Chondrocyte (in vitro differentiated cells): ENCODE data around the gene RCAN2. TPM values are rescaled to one million over a fixed set of nuclear protein-coding genes. Genes with fewer than 3 reads are reported as not detected.

Experiments used
- DNase-seq: peaks from one replicate; pipeline ENCODE4 v3.0.0; 2021; ENCODE audit warnings: mixed read lengths, low spot score
- H3K27ac Mint-ChIP-seq: one replicate; pipeline ENCODE4 v1.8.0; 2021; ENCODE audit warnings: mild to moderate bottlenecking, moderate library complexity, mixed read lengths; ENCODE audit not compliant: unreplicated experiment
- H3K27me3 Mint-ChIP-seq: 2 replicates; pipeline ENCODE4 v1.8.0; 2021; ENCODE audit warnings: low read depth, mixed read lengths
- H3K36me3 Mint-ChIP-seq: 2 replicates; pipeline ENCODE4 v1.8.0; 2021; ENCODE audit warnings: low read depth, mixed read lengths
- H3K4me1 Mint-ChIP-seq: 2 replicates; pipeline ENCODE4 v1.8.0; 2021; ENCODE audit warnings: low read depth, mild to moderate bottlenecking, mixed read lengths
- H3K4me3 Mint-ChIP-seq: one replicate; pipeline ENCODE4 v1.8.0; 2021; ENCODE audit warnings: mild to moderate bottlenecking, moderate library complexity, mixed read lengths; ENCODE audit not compliant: unreplicated experiment
- H3K9me3 Mint-ChIP-seq: 2 replicates; pipeline ENCODE4 v1.8.0; 2021; ENCODE audit warnings: low read depth, mixed read lengths
- CTCF ChIP-seq: fragments of 200-600 bp; sonication (generic); IDR thresholded peaks from 2 replicates; pipeline ENCODE4 v1.5.0; 2021; ENCODE audit warnings: antibody characterized with exemption, mild to moderate bottlenecking, moderate library complexity
- total RNA-seq: library from RNA; stranded (reverse); gene quantifications from 3 replicates; pipeline ENCODE4 v1.2.1, GENCODE V29; 2021

The RCAN2 gene
- total RNA-seq, 1 donor from 2014 or later, result 23.8 TPM

GRCh38 chr6:46222286-46222685 lies 269.0 kb downstream of the RCAN2 start:
- no peaks in the 10 kb centered on the region for H3K4me1 Mint-ChIP-seq
- H3K27ac Mint-ChIP-seq, result no peak overlapping the region
- peaks cover 7% of the 10 kb centered on the region for H3K9me3 Mint-ChIP-seq
- peaks cover 22% of the 10 kb centered on the region for H3K27me3 Mint-ChIP-seq
- DNase-seq, result no peak
- no peak overlapping the region for H3K4me3 Mint-ChIP-seq
- no peak for TF ChIP-seq CTCF
- peaks cover 2% of the 10 kb centered on the region for H3K36me3 Mint-ChIP-seq

- Mint-ChIP-seq H3K36me3 (peaks cover 2% of the 10 kb centered on the region), H3K4me3 (no peak overlapping the region), H3K9me3 (peaks cover 4% of the 10 kb centered on the region), H3K27me3 (peaks cover 20% of the 10 kb centered on the region), H3K27ac (no peak overlapping the region), H3K4me1 (no peaks in the 10 kb centered on the region)
- no peak for DNase-seq
- TF ChIP-seq CTCF, result peak; percentile 91
Observed at GRCh38 chr6:46221222-46221793, 269.9 kb downstream of the RCAN2 start.

- peaks cover 2% of the 10 kb centered on the region for H3K36me3 Mint-ChIP-seq
- H3K9me3 Mint-ChIP-seq, result no peaks in the 10 kb centered on the region
- no peaks in the 10 kb centered on the region for H3K4me1 Mint-ChIP-seq
- peaks cover 16% of the 10 kb centered on the region for H3K27me3 Mint-ChIP-seq
- H3K4me3 Mint-ChIP-seq, result no peak overlapping the region
- TF ChIP-seq CTCF, result no peak
- H3K27ac Mint-ChIP-seq, result no peak overlapping the region
- no peak for DNase-seq
Observed at GRCh38 chr6:46220352-46221221, 270.7 kb downstream of the RCAN2 start.

GRCh38 chr6:46219661-46220060 lies 271.6 kb downstream of the RCAN2 start:
- DNase-seq, result no peak

More at GRCh38 chr6:46219661-46220060, 271.6 kb downstream of the RCAN2 start:
- H3K36me3 Mint-ChIP-seq, result no peaks in the 10 kb centered on the region
- no peak overlapping the region for H3K27ac Mint-ChIP-seq
- TF ChIP-seq CTCF, result no peak
- H3K9me3 Mint-ChIP-seq, result no peaks in the 10 kb centered on the region
- no peaks in the 10 kb centered on the region for H3K4me1 Mint-ChIP-seq
- no peak overlapping the region for H3K4me3 Mint-ChIP-seq
- H3K27me3 Mint-ChIP-seq, result peaks cover 16% of the 10 kb centered on the region
